HepG2 (cell line): Measurements from ENCODE around the gene TMEM271. TPM values are rescaled to one million over a fixed set of nuclear protein-coding genes. Genes with fewer than 3 reads are reported as not detected.

Experiments
- ATAC-seq: fragments of 200-7000 bp; cut with Tn5 transposase; 3 replicates; pipeline ENCODE4 v1.9.1; 2020; ENCODE audit warnings: mild to moderate bottlenecking, moderate library complexity
- BruUV-seq: library from RNA; stranded (reverse); fragments of 400-500 nt; replicated peaks from 2 replicates; lab custom pipeline; 2021; lab: Mats Ljungman, UMichigan
- CTCF ChIA-PET: fragments of 300-600 bp; formaldehyde crosslinking; extraction: SDS; loops from one replicate; lab custom pipeline; 2021; ENCODE audit warnings: low total read pairs, inconsistent platforms, low intra/inter-chr PET ratio; lab: Yijun Ruan, JAX
- POLR2A ChIA-PET: fragments of 350-600 bp; sonication (Branson Sonifier 250); formaldehyde crosslinking; loops from one replicate; lab custom pipeline; 2020; ENCODE audit warnings: antibody characterized with exemption, inconsistent platforms; lab: Yijun Ruan, JAX
- DNase-seq: peaks from one replicate; pipeline ENCODE4 v3.0.0-alpha.2; 2015; ENCODE audit warnings: low spot score
- FAIRE-seq: peaks from 3 replicates; lab custom pipeline; 2011; peaks lifted over from hg19 to GRCh38; lab: Jason Lieb, UNC
- H2AFZ ChIP-seq: one replicate; pipeline ENCODE4 v1.6.1; 2011; ENCODE audit warnings: low read length, inconsistent platforms
- H3K27ac ChIP-seq: fragments of 300-600 bp; 3 replicates; pipeline ENCODE4 v1.8.0; 2011; ENCODE audit warnings: mixed run types, mild to moderate bottlenecking, mixed read lengths, low read length, inconsistent platforms; ENCODE audit not compliant: insufficient read depth; ENCODE audit errors: extremely low read length
- H3K27me3 ChIP-seq, 2 experiments: fragments of 200-600 bp in 1 of 2; 2 replicates in 1 of 2; 3 replicates in 1 of 2; pipeline versions ENCODE4 v1.6.0 to v1.8.0; 2011; ENCODE audit warnings: low read length in 2 of 2, mild to moderate bottlenecking in 2 of 2, moderate library complexity in 2 of 2, inconsistent platforms in 1 of 2; ENCODE audit not compliant: insufficient read depth in 2 of 2, control insufficient read depth in 1 of 2
- H3K36me3 ChIP-seq, 2 experiments: fragments of 200-600 bp in 1 of 2; replicated peaks in 1 of 2; 2 replicates in 1 of 2; 3 replicates in 1 of 2; pipeline versions ENCODE4 v1.5.1 to v1.8.0; 2011; ENCODE audit warnings: low read length in 2 of 2, inconsistent platforms in 1 of 2; ENCODE audit not compliant: insufficient read depth in 2 of 2, control insufficient read depth in 1 of 2
- H3K4me1 ChIP-seq: 2 replicates; pipeline ENCODE4 v1.5.1; 2012; ENCODE audit warnings: low read length, inconsistent platforms; ENCODE audit not compliant: insufficient read depth
- H3K4me2 ChIP-seq: 2 replicates; pipeline ENCODE4 v1.6.0; 2011; ENCODE audit warnings: low read depth, low read length, inconsistent platforms
- H3K4me3 ChIP-seq, 3 experiments: fragments of 200-600 bp in 1 of 3; sonication (generic), shearing (Covaris generic) in 1 of 3; replicated peaks in 1 of 3; 2 replicates each; pipeline ENCODE4 v1.5.1; 2011 to 2016; ENCODE audit warnings: low read length in 3 of 3, inconsistent platforms in 2 of 3, low read depth in 2 of 3, mild to moderate bottlenecking in 2 of 3, control low read depth in 1 of 3, mixed read lengths in 1 of 3; ENCODE audit not compliant: insufficient read depth in 1 of 3
- H3K79me2 ChIP-seq: one replicate; pipeline ENCODE4 v1.6.1; 2011; ENCODE audit warnings: low read length, inconsistent platforms; ENCODE audit not compliant: insufficient read depth
- H3K9ac ChIP-seq: 2 replicates; pipeline ENCODE4 v1.6.0; 2011; ENCODE audit warnings: mild to moderate bottlenecking, low read depth, low read length, inconsistent platforms; ENCODE audit not compliant: insufficient read depth
- H3K9me3 ChIP-seq: 2 replicates; pipeline ENCODE4 v1.5.1; 2012; ENCODE audit warnings: mild to moderate bottlenecking, low read length
- H4K20me1 ChIP-seq: 2 replicates; pipeline ENCODE4 v1.6.0; 2011; ENCODE audit warnings: inconsistent platforms, mild to moderate bottlenecking, low read length, moderate library complexity; ENCODE audit not compliant: insufficient read depth
- HOXD1 ChIP-seq: sonication (generic); formaldehyde crosslinking; IDR thresholded peaks from 2 replicates; pipeline ENCODE4 v1.5.0; 2020; ENCODE audit warnings: missing genetic modification reagents
- NFKBIZ ChIP-seq: IDR thresholded peaks from 2 replicates; pipeline ENCODE4 v1.6.1; 2018; ENCODE audit warnings: missing genetic modification reagents, missing compliant biosample characterization
- NFYB ChIP-seq: sonication (generic); formaldehyde crosslinking; IDR thresholded peaks from 2 replicates; pipeline ENCODE4 v1.4.0; 2020; ENCODE audit warnings: missing genetic modification reagents
- RNF2 ChIP-seq: fragments of 450-650 bp; conservative IDR thresholded peaks from 2 replicates; pipeline ENCODE4 v1.6.1; 2016; ENCODE audit warnings: low read depth
- SP140L ChIP-seq: sonication (generic); formaldehyde crosslinking; IDR thresholded peaks from 2 replicates; pipeline ENCODE4 v1.4.0; 2020; ENCODE audit warnings: missing genetic modification reagents, borderline replicate concordance
- TBP ChIP-seq: sonication (generic); formaldehyde crosslinking; IDR thresholded peaks from 2 replicates; pipeline ENCODE4 v1.5.0; 2020; ENCODE audit warnings: missing genetic modification reagents
- ZNF746 ChIP-seq: sonication (generic); formaldehyde crosslinking; IDR thresholded peaks from 2 replicates; pipeline ENCODE4 v1.8.0; 2022; ENCODE audit warnings: mild to moderate bottlenecking, missing genetic modification reagents
- WGBS: methylation state at CpG from one replicate; pipeline ENCODE4 v1.1.6; 2017; ENCODE audit warnings: low lambda C conversion rate; 5-methylcytosine and 5-hydroxymethylcytosine counted together
- in situ Hi-C: cut with HindIII; loops from 2 replicates; pipeline ENCODE4 v1.10.0; 2017; ENCODE audit warnings: low pct_unique_long_range_greater_than_20kb; ENCODE audit not compliant: extremely low pct_ligation_motif_present
- intact Hi-C: fragments of 100-400 bp; cut with micrococcal nuclease; formaldehyde crosslinking; loops from one replicate; pipeline ENCODE4 v1.10.0; 2022; ENCODE audit not compliant: unreplicated experiment
- polyA plus RNA-seq, 8 experiments: library from polyadenylated mRNA; depleted of rRNA in 3 of 8; stranded (reverse) in 7 of 8; unstranded in 1 of 8; fragments of >200 nt; fragmentation: Illumina TruSeq in 4 of 8; extraction: Trizol in 4 of 8; gene quantifications; 2 replicates each; pipeline versions ENCODE4 v1.2.1 to v1.2.3, GENCODE V29; 2011 to 2016; ENCODE audit warnings: low read depth in 4 of 8, missing spikeins in 1 of 8, mixed read lengths in 1 of 8; ENCODE audit not compliant: insufficient read depth in 1 of 8
- total RNA-seq, 5 experiments: library from RNA; depleted of rRNA; stranded (reverse); fragments of >200 nt; fragmentation: Illumina TruSeq; extraction: Trizol; gene quantifications; 2 replicates each; pipeline ENCODE4 v1.2.3, GENCODE V29; 2016; ENCODE audit warnings: low read depth in 1 of 5
- TF ChIP-seq, protein P1 (sequence below), 2 experiments: IDR thresholded peaks; 2 replicates each; pipeline ENCODE4 v1.6.1; 2011 to 2012; ENCODE audit warnings: low read length in 2 of 2, borderline replicate concordance in 1 of 2, low read depth in 1 of 2, mild to moderate bottlenecking in 1 of 2, moderate library complexity in 1 of 2

The TMEM271 gene
- total and polyA plus RNA-seq, 2 of the 13 experiments (the other 11 are each of a cell fraction or from before 2014, with no cell fraction given) = not detected

DNA sequence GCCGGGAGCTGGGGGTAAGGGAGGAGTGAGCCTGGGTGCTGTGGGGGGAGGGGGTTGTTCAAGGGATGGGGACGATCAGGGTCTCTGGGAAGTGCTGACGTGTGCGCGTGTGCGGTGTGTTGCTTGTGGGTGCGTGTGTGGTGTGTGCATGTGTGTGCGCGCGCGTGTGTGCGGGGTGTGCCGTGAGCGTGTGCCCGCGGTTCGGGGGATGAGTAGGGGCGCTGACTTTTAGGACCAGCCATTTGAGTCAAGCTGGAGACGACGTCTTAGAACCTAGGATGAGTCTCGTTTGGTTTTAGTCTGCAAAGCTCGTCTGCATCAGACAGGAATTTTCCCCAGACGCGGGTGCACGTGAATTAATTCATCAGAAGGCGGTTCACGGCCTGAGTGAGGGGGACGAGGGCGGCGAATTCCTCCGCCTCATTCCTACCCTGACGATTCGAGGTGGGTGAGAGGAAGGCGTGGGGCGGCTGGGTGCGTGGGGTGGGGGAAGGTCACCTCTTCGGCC lies 950 bp upstream of the TMEM271 start:
- Histone ChIP-seq H3K4me3 (peak overlapping the region; percentile 2 to 52 (median 34); a peak in 3 of 6 replicates), H3K27ac (no peak overlapping the region), H3K4me2 (peak overlapping the region; percentile 71), H2AFZ (no peak overlapping the region), H3K79me2 (no peaks in the 10 kb centered on the region), H3K9me3 (no peaks in the 10 kb centered on the region), H3K27me3 (peaks cover 15 to 54% of the 10 kb centered on the region in 2 experiments), H3K36me3 (no peaks in the 10 kb centered on the region), H4K20me1 (no peaks in the 10 kb centered on the region), H3K4me1 (peaks cover 51% of the 10 kb centered on the region), H3K9ac (no peak overlapping the region)
- POLR2A ChIA-PET = no interaction called here
- intact Hi-C loops = no loop called here
- CTCF ChIA-PET = no interaction called here
- no TSS peak for BruUV-seq
- WGBS = 46% methylated on average over 33 of the region's 37 CpGs
- FAIRE-seq (no peak), ATAC-seq (no peak), DNase-seq (no peak)
- in situ Hi-C loops = no loop called here
- TF ChIP-seq HOXD1 (no peak), NFKBIZ (CRISPR knock-in tag) (no peak), SP140L (CRISPR knock-in tag) (no peak), TBP (CRISPR knock-in tag) (no peak), ZNF746 (CRISPR knock-in tag) (no peak), RNF2 (no peak)

DNA sequence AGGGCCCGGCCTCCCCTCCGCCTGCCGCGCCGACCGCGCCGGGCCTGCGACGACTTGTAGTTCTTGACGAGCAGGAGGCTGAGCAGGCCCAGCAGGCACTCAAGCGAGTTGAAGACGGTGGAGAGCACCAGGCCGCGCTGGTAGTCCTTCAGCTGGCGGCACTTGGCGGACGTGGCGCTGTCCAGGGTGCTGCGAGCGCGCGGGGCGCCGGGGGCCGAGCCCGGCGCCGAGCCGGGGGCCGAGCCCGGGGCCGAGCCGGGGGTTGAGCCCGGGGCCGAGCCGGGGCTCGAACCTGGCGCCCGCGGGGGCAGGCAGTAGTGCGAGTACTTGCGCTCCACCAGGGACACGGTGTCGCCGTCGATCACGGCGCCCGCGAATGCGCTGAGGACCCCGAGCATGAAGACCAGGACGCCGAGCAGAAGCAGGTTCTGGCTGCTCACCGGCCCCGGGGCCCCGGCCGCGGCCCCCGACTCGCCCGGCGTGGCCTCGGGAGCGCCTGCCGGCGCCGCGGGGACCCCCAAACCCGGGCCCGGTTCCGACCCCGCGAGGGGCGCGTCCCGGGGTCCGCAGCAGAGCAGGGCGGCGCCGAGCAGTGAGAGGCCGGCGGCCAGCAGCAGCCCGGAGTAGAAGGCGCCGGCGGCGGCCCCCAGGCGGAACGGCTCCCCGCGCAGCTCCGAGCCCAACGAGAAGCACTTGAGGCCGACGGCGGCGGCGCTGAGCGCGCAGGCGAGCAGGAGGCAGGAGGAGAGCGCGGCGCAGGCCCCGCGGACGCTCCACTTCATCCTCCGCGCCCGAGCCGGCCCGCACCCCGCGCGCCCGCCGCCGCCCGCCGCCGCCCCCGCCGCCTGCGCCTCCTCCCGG lies 584 bp downstream of the TMEM271 start:
- no peak for DNase-seq
- Histone ChIP-seq H3K9me3 (no peaks in the 10 kb centered on the region), H3K4me2 (no peak overlapping the region), H3K27ac (no peak overlapping the region), H4K20me1 (no peaks in the 10 kb centered on the region), H3K9ac (no peak overlapping the region), H2AFZ (no peak overlapping the region), H3K4me1 (peaks cover 36% of the 10 kb centered on the region), H3K36me3 (no peaks in the 10 kb centered on the region), H3K27me3 (peaks cover 17 to 62% of the 10 kb centered on the region in 2 experiments), H3K4me3 (no peak overlapping the region; a peak in 1 of 6 replicates), H3K79me2 (no peaks in the 10 kb centered on the region)
- WGBS = 80% methylated on average over 47 of the region's 127 CpGs
- TF ChIP-seq, protein P1, sequence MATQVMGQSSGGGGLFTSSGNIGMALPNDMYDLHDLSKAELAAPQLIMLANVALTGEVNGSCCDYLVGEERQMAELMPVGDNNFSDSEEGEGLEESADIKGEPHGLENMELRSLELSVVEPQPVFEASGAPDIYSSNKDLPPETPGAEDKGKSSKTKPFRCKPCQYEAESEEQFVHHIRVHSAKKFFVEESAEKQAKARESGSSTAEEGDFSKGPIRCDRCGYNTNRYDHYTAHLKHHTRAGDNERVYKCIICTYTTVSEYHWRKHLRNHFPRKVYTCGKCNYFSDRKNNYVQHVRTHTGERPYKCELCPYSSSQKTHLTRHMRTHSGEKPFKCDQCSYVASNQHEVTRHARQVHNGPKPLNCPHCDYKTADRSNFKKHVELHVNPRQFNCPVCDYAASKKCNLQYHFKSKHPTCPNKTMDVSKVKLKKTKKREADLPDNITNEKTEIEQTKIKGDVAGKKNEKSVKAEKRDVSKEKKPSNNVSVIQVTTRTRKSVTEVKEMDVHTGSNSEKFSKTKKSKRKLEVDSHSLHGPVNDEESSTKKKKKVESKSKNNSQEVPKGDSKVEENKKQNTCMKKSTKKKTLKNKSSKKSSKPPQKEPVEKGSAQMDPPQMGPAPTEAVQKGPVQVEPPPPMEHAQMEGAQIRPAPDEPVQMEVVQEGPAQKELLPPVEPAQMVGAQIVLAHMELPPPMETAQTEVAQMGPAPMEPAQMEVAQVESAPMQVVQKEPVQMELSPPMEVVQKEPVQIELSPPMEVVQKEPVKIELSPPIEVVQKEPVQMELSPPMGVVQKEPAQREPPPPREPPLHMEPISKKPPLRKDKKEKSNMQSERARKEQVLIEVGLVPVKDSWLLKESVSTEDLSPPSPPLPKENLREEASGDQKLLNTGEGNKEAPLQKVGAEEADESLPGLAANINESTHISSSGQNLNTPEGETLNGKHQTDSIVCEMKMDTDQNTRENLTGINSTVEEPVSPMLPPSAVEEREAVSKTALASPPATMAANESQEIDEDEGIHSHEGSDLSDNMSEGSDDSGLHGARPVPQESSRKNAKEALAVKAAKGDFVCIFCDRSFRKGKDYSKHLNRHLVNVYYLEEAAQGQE (IDR thresholded peaks at IDR 0.05; ENCODE audit: borderline replicate concordance in 1 of 2, low read depth in 1 of 2, low read length in 2 of 2) = peak in 1 of 2 experiments; percentile 10; a peak in 2 of 4 replicates
- no peak for TF ChIP-seq NFYB (CRISPR knock-in tag)
- CTCF ChIA-PET = no interaction called here
- ATAC-seq = no peak
- no peak for FAIRE-seq
- no TSS peak for BruUV-seq
- intact Hi-C loops (no loop called here), in situ Hi-C loops (no loop called here)
- POLR2A ChIA-PET = no interaction called here
